Stimulated activated naive B cell treated with anti-CD40 and anti-IgM and Interleukin-4, amounts not matched to agents 10 μg/mL and 1 μg/mL and 100 μg/mL, for 72 hours (primary cell): Measurements from ENCODE around the gene EFHC2.
"Not testable (repeated sequence)": the region's sequence is repeated elsewhere in the genome, so short reads cannot be mapped to it uniquely, and the experiment has no call there.

Experiments used
- ATAC-seq, 2 donors: fragments of 150-1000 bp; cut with Tn5 transposase; replicated peaks; 2 replicates each; pipeline ENCODE4 v1.10.0; 2021; ENCODE audit warnings: moderate library complexity in 1 of 2
- DNase-seq: peaks from one replicate; pipeline ENCODE4 v3.0.0; 2021
- H3K27ac Mint-ChIP-seq: one replicate; pipeline ENCODE4 v1.8.0; 2022; ENCODE audit warnings: mild to moderate bottlenecking, mixed read lengths
- H3K27me3 Mint-ChIP-seq, 2 donors: one replicate each; pipeline ENCODE4 v1.8.0; 2022; ENCODE audit warnings: mixed read lengths in 2 of 2
- H3K36me3 Mint-ChIP-seq, 2 donors: one replicate each; pipeline ENCODE4 v1.8.0; 2022; ENCODE audit warnings: mixed read lengths in 2 of 2, mild to moderate bottlenecking in 1 of 2
- H3K4me1 Mint-ChIP-seq, 2 donors: one replicate each; pipeline ENCODE4 v1.8.0; 2022; ENCODE audit warnings: mixed read lengths in 2 of 2, mild to moderate bottlenecking in 1 of 2
- H3K4me3 Mint-ChIP-seq, 2 donors: one replicate each; pipeline ENCODE4 v1.8.0; 2022; ENCODE audit warnings: mild to moderate bottlenecking in 2 of 2, mixed read lengths in 2 of 2, moderate library complexity in 1 of 2
- H3K9me3 Mint-ChIP-seq, 2 donors: one replicate each; pipeline ENCODE4 v1.8.0; 2022; ENCODE audit warnings: mixed read lengths in 2 of 2, mild to moderate bottlenecking in 1 of 2

The EFHC2 gene

GRCh38 chrX:44267116-44267515 is 76.4 kb downstream of the EFHC2 start:
- DNase-seq: no peak
- H3K4me1 Mint-ChIP-seq: peaks cover 0 to 6% of the 10 kb centered on the region in 2 donors
- H3K9me3 Mint-ChIP-seq: no peaks in the 10 kb centered on the region
- H3K36me3 Mint-ChIP-seq: peaks cover 0 to 1% of the 10 kb centered on the region in 2 donors
- H3K27me3 Mint-ChIP-seq: peaks cover 0 to 13% of the 10 kb centered on the region in 2 donors
- ATAC-seq: no peak
- no peak overlapping the region for H3K27ac Mint-ChIP-seq
- no peak overlapping the region for H3K4me3 Mint-ChIP-seq

- no peak for DNase-seq
- H3K4me3 Mint-ChIP-seq: no peak overlapping the region
- no peaks in the 10 kb centered on the region for H3K9me3 Mint-ChIP-seq
- peak in 1 of 2 donors; percentile 45 for ATAC-seq
- H3K27ac Mint-ChIP-seq: no peak overlapping the region
- H3K36me3 Mint-ChIP-seq: no peaks in the 10 kb centered on the region
- peaks cover 0 to 9% of the 10 kb centered on the region in 2 donors for H3K27me3 Mint-ChIP-seq
- H3K4me1 Mint-ChIP-seq: peaks cover 0 to 6% of the 10 kb centered on the region in 2 donors
Measured at GRCh38 chrX:44265559-44265958, 77.9 kb downstream of the EFHC2 start.

GRCh38 chrX:44264936-44265335 is 78.5 kb downstream of the EFHC2 start:
- Mint-ChIP-seq H3K27ac (no peak overlapping the region), H3K4me1 (peaks cover 0 to 6% of the 10 kb centered on the region in 2 donors), H3K4me3 (no peak overlapping the region), H3K9me3 (no peaks in the 10 kb centered on the region), H3K36me3 (no peaks in the 10 kb centered on the region), H3K27me3 (peaks cover 0 to 9% of the 10 kb centered on the region in 2 donors)
- no peak for ATAC-seq
- DNase-seq: no peak

- H3K4me1 Mint-ChIP-seq: peaks cover 0 to 6% of the 10 kb centered on the region in 2 donors
- no peak overlapping the region for H3K4me3 Mint-ChIP-seq
- H3K36me3 Mint-ChIP-seq: peaks cover 0 to 6% of the 10 kb centered on the region in 2 donors
- H3K27me3 Mint-ChIP-seq: no peaks in the 10 kb centered on the region
- peaks cover 2 to 5% of the 10 kb centered on the region in 2 donors for H3K9me3 Mint-ChIP-seq
- ATAC-seq: no peak
- no peak overlapping the region for H3K27ac Mint-ChIP-seq
- no peak for DNase-seq
Measured at GRCh38 chrX:44261286-44261685, 82.2 kb downstream of the EFHC2 start.

- Mint-ChIP-seq H3K9me3 (peaks cover 8 to 10% of the 10 kb centered on the region in 2 donors), H3K4me3 (no peak overlapping the region), H3K36me3 (peaks cover 2 to 12% of the 10 kb centered on the region in 2 donors), H3K27me3 (no peaks in the 10 kb centered on the region), H3K27ac (no peak overlapping the region), H3K4me1 (peaks cover 0 to 6% of the 10 kb centered on the region in 2 donors)
- ATAC-seq: no peak
- no peak for DNase-seq
Measured at GRCh38 chrX:44260609-44261008, 82.9 kb downstream of the EFHC2 start.

- Mint-ChIP-seq H3K36me3 (peaks cover 5 to 19% of the 10 kb centered on the region in 2 donors), H3K4me1 (peaks cover 9 to 19% of the 10 kb centered on the region in 2 donors), H3K9me3 (peaks cover 13 to 18% of the 10 kb centered on the region in 2 donors)
- ATAC-seq, H3K4me3 Mint-ChIP-seq, DNase-seq, H3K27me3 Mint-ChIP-seq, H3K27ac Mint-ChIP-seq: not testable (repeated sequence)
Measured at GRCh38 chrX:44255742-44256141, 87.7 kb downstream of the EFHC2 start.

- H3K27ac Mint-ChIP-seq: peak overlapping the region; percentile 85
- no peak for DNase-seq
- H3K36me3 Mint-ChIP-seq: peaks cover 5 to 19% of the 10 kb centered on the region in 2 donors
- H3K4me3 Mint-ChIP-seq: peak overlapping the region; percentile 60 to 68
- H3K27me3 Mint-ChIP-seq: no peaks in the 10 kb centered on the region
- ATAC-seq: no peak
- peaks cover 13 to 18% of the 10 kb centered on the region in 2 donors for H3K9me3 Mint-ChIP-seq
- peaks cover 9 to 19% of the 10 kb centered on the region in 2 donors for H3K4me1 Mint-ChIP-seq
Measured at GRCh38 chrX:44253575-44253942, 89.9 kb downstream of the EFHC2 start.

- not testable (repeated sequence) for H3K27ac Mint-ChIP-seq, H3K27me3 Mint-ChIP-seq
- ATAC-seq: peak; percentile 63 to 69
- peaks cover 5 to 19% of the 10 kb centered on the region in 2 donors for H3K36me3 Mint-ChIP-seq
- peaks cover 13 to 18% of the 10 kb centered on the region in 2 donors for H3K9me3 Mint-ChIP-seq
- peak; percentile 26 for DNase-seq
- peaks cover 9 to 19% of the 10 kb centered on the region in 2 donors for H3K4me1 Mint-ChIP-seq
- peak overlapping the region; percentile 60 to 68 for H3K4me3 Mint-ChIP-seq
Measured at GRCh38 chrX:44252688-44253574, 90.5 kb downstream of the EFHC2 start.

GRCh38 chrX:44247468-44247867 is 96.0 kb downstream of the EFHC2 start:
- ATAC-seq: no peak

GRCh38 chrX:44246826-44247225 is 96.6 kb downstream of the EFHC2 start:
- ATAC-seq (no peak), DNase-seq (no peak)
- Mint-ChIP-seq H3K27ac (no peak overlapping the region), H3K4me3 (no peak overlapping the region), H3K36me3 (no peaks in the 10 kb centered on the region), H3K27me3 (peaks cover 0 to 16% of the 10 kb centered on the region in 2 donors), H3K4me1 (peaks cover 0 to 5% of the 10 kb centered on the region in 2 donors), H3K9me3 (no peaks in the 10 kb centered on the region)

More at GRCh38 chrX:44247468-44247867, 96.0 kb downstream of the EFHC2 start:
- Mint-ChIP-seq H3K4me1 (peaks cover 0 to 5% of the 10 kb centered on the region in 2 donors), H3K27ac (no peak overlapping the region), H3K27me3 (peaks cover 0 to 15% of the 10 kb centered on the region in 2 donors), H3K4me3 (no peak overlapping the region), H3K9me3 (no peaks in the 10 kb centered on the region), H3K36me3 (no peaks in the 10 kb centered on the region)
- no peak for DNase-seq

GRCh38 chrX:44245733-44246132 is 97.7 kb downstream of the EFHC2 start:
- ATAC-seq (no peak), DNase-seq (no peak)
- Mint-ChIP-seq H3K9me3 (no peaks in the 10 kb centered on the region), H3K4me3 (no peak overlapping the region), H3K27me3 (peaks cover 0 to 19% of the 10 kb centered on the region in 2 donors), H3K36me3 (no peaks in the 10 kb centered on the region), H3K4me1 (peaks cover 0 to 5% of the 10 kb centered on the region in 2 donors), H3K27ac (no peak overlapping the region)

GRCh38 chrX:44244008-44244407 is 99.5 kb downstream of the EFHC2 start:
- Mint-ChIP-seq H3K27me3 (peaks cover 0 to 19% of the 10 kb centered on the region in 2 donors), H3K27ac (no peak overlapping the region), H3K4me1 (peaks cover 0 to 5% of the 10 kb centered on the region in 2 donors), H3K9me3 (no peaks in the 10 kb centered on the region), H3K36me3 (no peaks in the 10 kb centered on the region), H3K4me3 (no peak overlapping the region)
- DNase-seq (no peak), ATAC-seq (no peak)

GRCh38 chrX:44241546-44241945 is 101.9 kb downstream of the EFHC2 start:
- peaks cover 0 to 5% of the 10 kb centered on the region in 2 donors for H3K4me1 Mint-ChIP-seq
- H3K4me3 Mint-ChIP-seq: no peak overlapping the region
- H3K27ac Mint-ChIP-seq: no peak overlapping the region
- H3K9me3 Mint-ChIP-seq: no peaks in the 10 kb centered on the region
- DNase-seq: no peak
- ATAC-seq: no peak
- H3K27me3 Mint-ChIP-seq: peaks cover 0 to 25% of the 10 kb centered on the region in 2 donors
- H3K36me3 Mint-ChIP-seq: no peaks in the 10 kb centered on the region

GRCh38 chrX:44240036-44240435 is 103.4 kb downstream of the EFHC2 start:
- no peaks in the 10 kb centered on the region for H3K9me3 Mint-ChIP-seq
- ATAC-seq (no peak), DNase-seq (no peak)
- peaks cover 0 to 5% of the 10 kb centered on the region in 2 donors for H3K4me1 Mint-ChIP-seq
- peaks cover 0 to 24% of the 10 kb centered on the region in 2 donors for H3K27me3 Mint-ChIP-seq
- H3K27ac Mint-ChIP-seq: no peak overlapping the region
- H3K4me3 Mint-ChIP-seq: no peak overlapping the region
- no peaks in the 10 kb centered on the region for H3K36me3 Mint-ChIP-seq

GRCh38 chrX:44239036-44239435 is 104.4 kb downstream of the EFHC2 start:
- ATAC-seq (no peak), DNase-seq (no peak)
- peaks cover 0 to 21% of the 10 kb centered on the region in 2 donors for H3K27me3 Mint-ChIP-seq
- peaks cover 0 to 5% of the 10 kb centered on the region in 2 donors for H3K4me1 Mint-ChIP-seq
- H3K36me3 Mint-ChIP-seq: no peaks in the 10 kb centered on the region
- H3K9me3 Mint-ChIP-seq: no peaks in the 10 kb centered on the region
- no peak overlapping the region for H3K4me3 Mint-ChIP-seq
- no peak overlapping the region for H3K27ac Mint-ChIP-seq
